RWPE2 (cell line): ENCODE measurements around the gene ACTG2.

Experiments
- ATAC-seq: fragments of 200-7000 bp; cut with Tn5 transposase; 3 replicates; pipeline ENCODE4 v1.9.1; 2021; ENCODE audit warnings: low read depth
- DNase-seq: peaks from one replicate; pipeline ENCODE4 v3.0.0-alpha.2; 2020; ENCODE audit warnings: low spot score
- H3K27ac ChIP-seq: fragments of 450-650 bp; 2 replicates; pipeline ENCODE4 v1.5.1; 2017; ENCODE audit warnings: mild to moderate bottlenecking; ENCODE audit not compliant: poor library complexity, severe bottlenecking
- H3K27me3 ChIP-seq: fragments of 250-450 bp; sonication (Bioruptor Pico); 2 replicates; pipeline ENCODE4 v1.5.1; 2021; ENCODE audit warnings: mild to moderate bottlenecking, moderate library complexity; ENCODE audit not compliant: insufficient read depth, poor library complexity, severe bottlenecking
- H3K36me3 ChIP-seq: fragments of 250-450 bp; sonication (Bioruptor Pico); 2 replicates; pipeline ENCODE4 v1.5.1; 2020; ENCODE audit warnings: low read depth, mild to moderate bottlenecking, moderate library complexity
- H3K4me1 ChIP-seq: fragments of 250-450 bp; sonication (Bioruptor Pico); 2 replicates; pipeline ENCODE4 v1.5.1; 2021; ENCODE audit warnings: mild to moderate bottlenecking, moderate library complexity; ENCODE audit not compliant: insufficient read depth, poor library complexity, severe bottlenecking
- H3K4me3 ChIP-seq: fragments of 250-450 bp; sonication (Bioruptor Pico); 2 replicates; pipeline ENCODE4 v1.5.1; 2021; ENCODE audit warnings: mild to moderate bottlenecking, moderate library complexity; ENCODE audit not compliant: severe bottlenecking
- H3K9me3 ChIP-seq: fragments of 250-450 bp; sonication (Bioruptor Pico); 2 replicates; pipeline ENCODE4 v1.5.1; 2021; ENCODE audit warnings: mild to moderate bottlenecking, moderate library complexity; ENCODE audit not compliant: severe bottlenecking
- TF ChIP-seq, protein P1 (sequence below): fragments of 450-650 bp; IDR thresholded peaks from one replicate; pipeline ENCODE4 v1.5.1; 2017; ENCODE audit warnings: mild to moderate bottlenecking, moderate library complexity; ENCODE audit not compliant: poor library complexity, severe bottlenecking

The ACTG2 gene

GRCh38 chr2:73969356-73969755 is 76.5 kb downstream of the ACTG2 start:
- Histone ChIP-seq H3K27me3 (no peaks in the 10 kb centered on the region), H3K4me1 (peaks cover 8% of the 10 kb centered on the region), H3K36me3 (no peaks in the 10 kb centered on the region), H3K4me3 (no peak overlapping the region), H3K27ac (no peak overlapping the region), H3K9me3 (no peaks in the 10 kb centered on the region)
- TF ChIP-seq, protein P1, sequence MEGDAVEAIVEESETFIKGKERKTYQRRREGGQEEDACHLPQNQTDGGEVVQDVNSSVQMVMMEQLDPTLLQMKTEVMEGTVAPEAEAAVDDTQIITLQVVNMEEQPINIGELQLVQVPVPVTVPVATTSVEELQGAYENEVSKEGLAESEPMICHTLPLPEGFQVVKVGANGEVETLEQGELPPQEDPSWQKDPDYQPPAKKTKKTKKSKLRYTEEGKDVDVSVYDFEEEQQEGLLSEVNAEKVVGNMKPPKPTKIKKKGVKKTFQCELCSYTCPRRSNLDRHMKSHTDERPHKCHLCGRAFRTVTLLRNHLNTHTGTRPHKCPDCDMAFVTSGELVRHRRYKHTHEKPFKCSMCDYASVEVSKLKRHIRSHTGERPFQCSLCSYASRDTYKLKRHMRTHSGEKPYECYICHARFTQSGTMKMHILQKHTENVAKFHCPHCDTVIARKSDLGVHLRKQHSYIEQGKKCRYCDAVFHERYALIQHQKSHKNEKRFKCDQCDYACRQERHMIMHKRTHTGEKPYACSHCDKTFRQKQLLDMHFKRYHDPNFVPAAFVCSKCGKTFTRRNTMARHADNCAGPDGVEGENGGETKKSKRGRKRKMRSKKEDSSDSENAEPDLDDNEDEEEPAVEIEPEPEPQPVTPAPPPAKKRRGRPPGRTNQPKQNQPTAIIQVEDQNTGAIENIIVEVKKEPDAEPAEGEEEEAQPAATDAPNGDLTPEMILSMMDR: no peak
- no peak for DNase-seq
- no peak for ATAC-seq
